Keratinocyte (primary cell): ENCODE measurements around the gene HDHD5. TPM values are rescaled to one million over a fixed set of nuclear protein-coding genes. Genes with fewer than 3 reads are reported as not detected.

ENCODE experiments used
- DNase-seq: peaks from one replicate; pipeline ENCODE4 v3.0.0-alpha.2; 2011; ENCODE audit warnings: low read depth, missing footprints, low spot score
- FAIRE-seq: peaks from 2 replicates; lab custom pipeline; 2011; peaks lifted over from hg19 to GRCh38; lab: Jason Lieb, UNC
- H2AFZ ChIP-seq: 2 replicates; pipeline ENCODE4 v1.6.0; 2012; ENCODE audit warnings: low read length, control low read depth, inconsistent platforms; ENCODE audit not compliant: control insufficient read depth
- H3K27ac ChIP-seq: 2 replicates; pipeline ENCODE4 v1.5.1; 2011; ENCODE audit warnings: low read length; ENCODE audit not compliant: control insufficient read depth, insufficient read depth
- H3K27me3 ChIP-seq: 3 replicates; pipeline ENCODE4 v1.6.0; 2011; ENCODE audit warnings: low read length; ENCODE audit not compliant: control insufficient read depth, insufficient read depth; ENCODE audit errors: extremely low read depth
- H3K36me3 ChIP-seq, 2 experiments: 2 replicates in 1 of 2; 3 replicates in 1 of 2; pipeline ENCODE4 v1.5.1; 2011; ENCODE audit warnings: low read length in 2 of 2, mild to moderate bottlenecking in 1 of 2; ENCODE audit not compliant: control insufficient read depth in 2 of 2, insufficient read depth in 2 of 2; ENCODE audit errors: extremely low read depth in 1 of 2
- H3K4me1 ChIP-seq: 3 replicates; pipeline ENCODE4 v1.5.1; 2011; ENCODE audit warnings: low read length; ENCODE audit not compliant: control insufficient read depth, insufficient read depth; ENCODE audit errors: extremely low read depth
- H3K4me2 ChIP-seq: 3 replicates; pipeline ENCODE4 v1.6.0; 2011; ENCODE audit warnings: low read depth, low read length; ENCODE audit not compliant: control insufficient read depth, insufficient read depth; ENCODE audit errors: extremely low read depth
- H3K4me3 ChIP-seq, 3 experiments: fragments of 200-600 bp in 1 of 3; sonication (generic) in 1 of 3; 2 replicates in 2 of 3; 3 replicates in 1 of 3; pipeline ENCODE4 v1.5.1; 2011 to 2016; ENCODE audit warnings: low read length in 3 of 3, mild to moderate bottlenecking in 3 of 3, control low read depth in 2 of 3, inconsistent platforms in 1 of 3, low read depth in 1 of 3, mixed read lengths in 1 of 3, mixed run types in 1 of 3, moderate library complexity in 1 of 3; ENCODE audit not compliant: control insufficient read depth in 2 of 3, insufficient read depth in 2 of 3; ENCODE audit errors: extremely low read depth in 1 of 3
- H3K79me2 ChIP-seq: 2 replicates; pipeline ENCODE4 v1.6.0; 2012; ENCODE audit warnings: low read length; ENCODE audit not compliant: control insufficient read depth, insufficient read depth
- H3K9ac ChIP-seq: 3 replicates; pipeline ENCODE4 v1.6.0; 2011; ENCODE audit warnings: low read length; ENCODE audit not compliant: control insufficient read depth, insufficient read depth; ENCODE audit errors: extremely low read depth
- H3K9me1 ChIP-seq: 3 replicates; pipeline ENCODE4 v1.6.0; 2011; ENCODE audit warnings: low read length; ENCODE audit not compliant: control insufficient read depth, insufficient read depth; ENCODE audit errors: extremely low read depth
- H3K9me3 ChIP-seq: 2 replicates; pipeline ENCODE4 v1.5.1; 2012; ENCODE audit warnings: low read depth, low read length; ENCODE audit not compliant: control insufficient read depth
- H4K20me1 ChIP-seq: 3 replicates; pipeline ENCODE4 v1.6.0; 2011; ENCODE audit warnings: low read length; ENCODE audit not compliant: control insufficient read depth, insufficient read depth; ENCODE audit errors: extremely low read depth
- CTCF ChIP-seq, 3 experiments: IDR thresholded peaks in 1 of 3; conservative IDR thresholded peaks in 1 of 3; optimal IDR thresholded peaks in 1 of 3; 2 replicates in 2 of 3; 3 replicates in 1 of 3; pipeline versions ENCODE3 to v1.5.1; 2011; ENCODE audit warnings: low read length in 3 of 3, mild to moderate bottlenecking in 3 of 3, moderate library complexity in 2 of 3, control low read depth in 1 of 3, inconsistent platforms in 1 of 3; ENCODE audit not compliant: insufficient read depth in 2 of 3; ENCODE audit errors: extremely low read depth in 1 of 3
- EZH2 ChIP-seq: IDR thresholded peaks from one replicate; pipeline ENCODE4 v1.6.1; 2012; ENCODE audit warnings: inconsistent platforms, mild to moderate bottlenecking, low read length, moderate library complexity
- dilution Hi-C: fragments of 300-500 bp; cut with MboI; formaldehyde crosslinking; loops from one replicate; pipeline ENCODE4 v1.7.0; 2020; ENCODE audit warnings: low sequenced_read_pairs; ENCODE audit not compliant: extremely low pct_ligation_motif_present
- polyA plus RNA-seq, 5 experiments: library from polyadenylated mRNA; depleted of rRNA in 3 of 5; stranded (reverse) in 3 of 5; stranded (forward) in 1 of 5; unstranded in 1 of 5; fragments of >200 nt; gene quantifications; 1 replicate in 1 of 5; 2 replicates in 3 of 5; 3 replicates in 1 of 5; pipeline versions ENCODE4 v1.2.1 to v1.2.3, GENCODE V29; 2011 to 2012; ENCODE audit warnings: missing spikeins in 2 of 5, low read depth in 1 of 5, low replicate concordance in 1 of 5

Gene HDHD5
- polyA plus RNA-seq, 1 donor (not counting 4 experiments of a cell fraction or from before 2014, with no cell fraction given) = 22.6 TPM

DNA sequence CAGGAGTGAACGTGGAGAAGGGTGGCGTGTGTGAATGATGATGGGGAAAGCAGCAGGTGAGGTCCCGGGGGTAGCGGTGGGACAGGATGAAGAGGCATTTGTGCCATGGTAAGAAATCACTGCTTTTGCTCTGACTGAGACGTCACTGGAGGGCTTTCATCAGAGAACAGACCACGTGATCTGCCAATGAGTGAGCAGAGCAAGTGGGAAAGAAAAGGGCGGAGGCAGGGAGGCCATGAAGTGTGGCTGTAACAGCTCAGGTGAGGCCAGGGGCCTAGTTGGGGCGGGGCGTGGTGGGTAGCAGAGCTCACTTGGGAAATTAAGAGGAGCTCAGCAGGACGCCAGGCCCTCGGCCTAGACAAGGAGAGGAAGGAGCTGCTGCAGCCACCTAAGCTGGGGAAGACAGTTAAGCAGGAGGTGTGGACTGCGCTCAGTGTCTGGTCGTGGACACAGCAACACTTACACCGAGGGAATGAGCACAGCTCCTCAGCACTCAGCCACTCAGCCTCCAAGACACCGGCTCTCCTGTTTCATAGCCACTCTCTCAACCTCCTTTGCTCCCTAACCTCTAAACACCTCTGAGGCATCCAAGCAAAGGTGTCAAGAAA is 23.8 kb downstream of the HDHD5 start:
- peaks cover 3 to 4% of the 10 kb centered on the region in 2 experiments for H3K36me3 ChIP-seq
- H3K9ac ChIP-seq = no peak overlapping the region
- H3K4me2 ChIP-seq = no peak overlapping the region
- dilution Hi-C loops = no loop called here
- DNase-seq (no peak), FAIRE-seq (no peak)
- no peak for TF ChIP-seq EZH2
- no peak for TF ChIP-seq CTCF (optimal IDR thresholded peaks at IDR 0.05 in 1 of 3, IDR thresholded peaks at IDR 0.05 in 1 of 3, conservative IDR thresholded peaks at IDR 0.05 in 1 of 3; ENCODE audit: extremely low read depth in 1 of 3, insufficient read depth in 2 of 3, low read length in 3 of 3)
- no peaks in the 10 kb centered on the region for H3K27me3 ChIP-seq
- H3K9me1 ChIP-seq = no peaks in the 10 kb centered on the region
- no peaks in the 10 kb centered on the region for H3K9me3 ChIP-seq
- no peaks in the 10 kb centered on the region for H3K4me1 ChIP-seq
- no peaks in the 10 kb centered on the region for H3K79me2 ChIP-seq
- H3K4me3 ChIP-seq = no peak overlapping the region
- no peaks in the 10 kb centered on the region for H4K20me1 ChIP-seq
- H2AFZ ChIP-seq = no peak overlapping the region
- H3K27ac ChIP-seq = no peak overlapping the region

GRCh38 chr22:17133137-17133536 is 25.9 kb downstream of the HDHD5 start:
- Histone ChIP-seq H3K27ac (no peak overlapping the region), H3K36me3 (no peaks in the 10 kb centered on the region), H2AFZ (no peak overlapping the region), H3K27me3 (no peaks in the 10 kb centered on the region), H3K4me2 (no peak overlapping the region), H3K4me1 (no peaks in the 10 kb centered on the region), H3K9ac (no peak overlapping the region), H3K79me2 (no peaks in the 10 kb centered on the region), H4K20me1 (no peaks in the 10 kb centered on the region), H3K4me3 (no peak overlapping the region), H3K9me3 (no peaks in the 10 kb centered on the region), H3K9me1 (no peaks in the 10 kb centered on the region)
- FAIRE-seq (no peak), DNase-seq (no peak)
- TF ChIP-seq CTCF (optimal IDR thresholded peaks at IDR 0.05 in 1 of 3, IDR thresholded peaks at IDR 0.05 in 1 of 3, conservative IDR thresholded peaks at IDR 0.05 in 1 of 3; ENCODE audit: extremely low read depth in 1 of 3, insufficient read depth in 2 of 3, low read length in 3 of 3) (no peak), EZH2 (no peak)
- dilution Hi-C loops = no loop called here
